IMR-90 (cell line): ENCODE results near the gene KPNA2. TPM values are rescaled to one million over a fixed set of nuclear protein-coding genes. Genes with fewer than 3 reads are reported as not detected.
A peak's percentile ranks its signal among the peaks of the same experiment; 100 is the strongest.

Experiments used
- ATAC-seq: fragments of 200-7000 bp; cut with Tn5 transposase; 2 replicates; pipeline ENCODE4 v1.9.1; 2020; ENCODE audit warnings: low read depth, mild to moderate bottlenecking, moderate library complexity
- BruUV-seq: library from RNA; stranded (reverse); fragments of 400-500 nt; replicated peaks from 2 replicates; lab custom pipeline; 2021; lab: Mats Ljungman, UMichigan
- CTCF ChIA-PET: fragments of 300-600 bp; formaldehyde crosslinking; extraction: SDS; loops from one replicate; lab custom pipeline; 2021; ENCODE audit warnings: antibody characterized with exemption; lab: Yijun Ruan, JAX
- POLR2A ChIA-PET: fragments of 300-600 bp; sonication (Branson Sonifier 250); formaldehyde crosslinking; loops from one replicate; lab custom pipeline; 2022; ENCODE audit warnings: antibody characterized with exemption; ENCODE audit not compliant: unreplicated experiment; lab: Charles Lee
- DNase-seq: peaks from one replicate; pipeline ENCODE4 v3.0.0; 2013
- H2AFZ ChIP-seq: replicated peaks from 2 replicates; pipeline ENCODE3; 2013; ENCODE audit warnings: low read length, mild to moderate bottlenecking; ENCODE audit not compliant: poor library complexity
- H2AK5ac ChIP-seq: 2 replicates; pipeline ENCODE4 v1.6.1; 2013; ENCODE audit warnings: low read depth, low read length, inconsistent platforms
- H2AK9ac ChIP-seq: replicated peaks from 2 replicates; pipeline ENCODE3; 2013; ENCODE audit warnings: mild to moderate bottlenecking, low read depth, low read length, moderate library complexity; ENCODE audit not compliant: poor library complexity
- H2BK120ac ChIP-seq: 2 replicates; pipeline ENCODE4 v1.6.1; 2013; ENCODE audit warnings: low read depth, low read length, inconsistent platforms
- H2BK15ac ChIP-seq: 3 replicates; pipeline ENCODE4 v1.6.1; 2013; ENCODE audit warnings: low read depth, low read length, inconsistent platforms
- H2BK20ac ChIP-seq: 2 replicates; pipeline ENCODE4 v1.6.1; 2013; ENCODE audit warnings: low read depth, mild to moderate bottlenecking, inconsistent platforms, low read length, moderate library complexity
- H2BK5ac ChIP-seq: 2 replicates; pipeline ENCODE4 v1.6.1; 2013; ENCODE audit warnings: mild to moderate bottlenecking, low read depth, low read length, inconsistent platforms; ENCODE audit not compliant: poor library complexity, severe bottlenecking
- H3K14ac ChIP-seq: replicated peaks from 2 replicates; pipeline ENCODE4 v1.6.1; 2013; ENCODE audit warnings: low read depth, low read length, inconsistent platforms
- H3K18ac ChIP-seq: 2 replicates; pipeline ENCODE4 v1.6.1; 2013; ENCODE audit warnings: low read depth, low read length, control low read depth
- H3K23ac ChIP-seq: 2 replicates; pipeline ENCODE4 v1.6.1; 2013; ENCODE audit warnings: low read depth, low read length, inconsistent platforms
- H3K27ac ChIP-seq: 2 replicates; pipeline ENCODE4 v1.5.1; 2013; ENCODE audit warnings: mild to moderate bottlenecking, control low read depth, low read length; ENCODE audit not compliant: insufficient read depth
- H3K27me3 ChIP-seq: 2 replicates; pipeline ENCODE4 v1.6.1; 2013; ENCODE audit warnings: low read length; ENCODE audit not compliant: control insufficient read depth, insufficient read depth
- H3K36me3 ChIP-seq: 2 replicates; pipeline ENCODE4 v1.6.1; 2013; ENCODE audit warnings: low read length, mixed read lengths; ENCODE audit not compliant: control insufficient read depth, insufficient read depth
- H3K4ac ChIP-seq: 2 replicates; pipeline ENCODE4 v1.6.1; 2013; ENCODE audit warnings: low read depth, low read length, inconsistent platforms
- H3K4me1 ChIP-seq: 2 replicates; pipeline ENCODE4 v1.6.1; 2013; ENCODE audit warnings: low read length, mixed read lengths; ENCODE audit not compliant: control insufficient read depth, insufficient read depth
- H3K4me2 ChIP-seq: 2 replicates; pipeline ENCODE4 v1.6.1; 2013; ENCODE audit warnings: low read depth, mild to moderate bottlenecking, control low read depth, low read length, moderate library complexity
- H3K4me3 ChIP-seq: 2 replicates; pipeline ENCODE4 v1.5.1; 2013; ENCODE audit warnings: low read depth, mild to moderate bottlenecking, control low read depth, low read length, moderate library complexity; ENCODE audit not compliant: insufficient read depth
- H3K56ac ChIP-seq: 2 replicates; pipeline ENCODE4 v1.6.1; 2013; ENCODE audit warnings: low read length, inconsistent platforms; ENCODE audit not compliant: insufficient read depth; ENCODE audit errors: extremely low read depth
- H3K79me1 ChIP-seq, 2 experiments: 2 replicates each; pipeline ENCODE4 v1.6.1; 2013; ENCODE audit warnings: low read length in 2 of 2, inconsistent platforms in 1 of 2, low read depth in 1 of 2
- H3K9ac ChIP-seq: 2 replicates; pipeline ENCODE4 v1.6.1; 2013; ENCODE audit warnings: low read depth, low read length, control low read depth
- H3K9me1 ChIP-seq: 2 replicates; pipeline ENCODE4 v1.6.1; 2013; ENCODE audit warnings: low read length, inconsistent platforms; ENCODE audit not compliant: insufficient read depth
- H3K9me3 ChIP-seq: 2 replicates; pipeline ENCODE4 v1.6.1; 2013; ENCODE audit warnings: low read length; ENCODE audit not compliant: control insufficient read depth, insufficient read depth
- H4K20me1 ChIP-seq: 2 replicates; pipeline ENCODE4 v1.6.1; 2013; ENCODE audit warnings: low read length, inconsistent platforms; ENCODE audit not compliant: insufficient read depth
- H4K5ac ChIP-seq: 2 replicates; pipeline ENCODE4 v1.6.1; 2013; ENCODE audit warnings: mild to moderate bottlenecking, low read depth, low read length, control low read depth
- H4K8ac ChIP-seq, 2 experiments: 2 replicates each; pipeline ENCODE4 v1.6.1; 2013; ENCODE audit warnings: low read depth in 2 of 2, low read length in 2 of 2, control low read depth in 1 of 2, inconsistent platforms in 1 of 2
- H4K91ac ChIP-seq: 2 replicates; pipeline ENCODE4 v1.6.1; 2013; ENCODE audit warnings: low read depth, low read length, inconsistent platforms; ENCODE audit not compliant: insufficient read depth
- BHLHE40 ChIP-seq: fragments of 150-350 bp; IDR thresholded peaks from 2 replicates; pipeline ENCODE4 v1.6.1; 2016; ENCODE audit warnings: mild to moderate bottlenecking, low read depth, low read length
- FOS ChIP-seq: fragments of 150-350 bp; IDR thresholded peaks from 2 replicates; pipeline ENCODE4 v1.6.1; 2016; ENCODE audit warnings: low read depth, low read length
- MAFK ChIP-seq: IDR thresholded peaks from 2 replicates; pipeline ENCODE4 v1.6.1; 2012; ENCODE audit warnings: low read depth, low read length, improper control_type of control experiment
- MAZ ChIP-seq: IDR thresholded peaks from 2 replicates; pipeline ENCODE4 v1.6.1; 2012; ENCODE audit warnings: low read depth, mild to moderate bottlenecking, low read length, improper control_type of control experiment, moderate library complexity, borderline replicate concordance
- MXI1 ChIP-seq: IDR thresholded peaks from 2 replicates; pipeline ENCODE4 v1.6.1; 2012; ENCODE audit warnings: low read depth, mild to moderate bottlenecking, low read length, moderate library complexity, borderline replicate concordance
- RCOR1 ChIP-seq: IDR thresholded peaks from 2 replicates; pipeline ENCODE4 v1.6.1; 2012; ENCODE audit warnings: mild to moderate bottlenecking, low read length, improper control_type of control experiment; ENCODE audit not compliant: insufficient replicate concordance
- RFX5 ChIP-seq: IDR thresholded peaks from 2 replicates; pipeline ENCODE4 v1.8.0; 2012; ENCODE audit warnings: low read depth, mild to moderate bottlenecking, low read length, moderate library complexity
- WGBS, 2 experiments: methylation state at CpG; one replicate each; pipeline versions ENCODE4 v1.1.5 to v1.1.7; 2013; ENCODE audit warnings: missing lambda C conversion rate in 2 of 2; ENCODE audit not compliant: insufficient read length in 1 of 2; ENCODE audit errors: extremely low coverage in 2 of 2; 5-methylcytosine and 5-hydroxymethylcytosine counted together
- dilution Hi-C: fragments of 300-500 bp; cut with HindIII; formaldehyde crosslinking; loops from one replicate; pipeline ENCODE4 v1.14.3; 2018; ENCODE audit warnings: low sequenced_read_pairs; ENCODE audit not compliant: unreplicated experiment
- in situ Hi-C: fragments of 300-500 bp; cut with MboI; formaldehyde crosslinking; loops from 3 replicates; pipeline ENCODE4 v1.14.3; 2019; ENCODE audit warnings: low sequenced_read_pairs, inconsistent platforms, mixed read lengths
- intact Hi-C: fragments of 100-400 bp; cut with micrococcal nuclease; formaldehyde crosslinking; loops from 2 replicates; pipeline ENCODE4 v1.10.0; 2022
- polyA plus RNA-seq, 3 experiments: library from polyadenylated mRNA; depleted of rRNA; stranded (reverse); fragments of >200 nt; gene quantifications; 2 replicates each; pipeline ENCODE4 v1.2.3, GENCODE V29; 2012; ENCODE audit warnings: low replicate concordance in 1 of 3
- total RNA-seq: library from RNA; depleted of rRNA; stranded (reverse); fragments of >200 nt; gene quantifications from 2 replicates; pipeline ENCODE4 v1.2.3, GENCODE V29; 2012
- TF ChIP-seq, protein P1 (sequence below): fragments of 150-350 bp; IDR thresholded peaks from 2 replicates; pipeline ENCODE4 v1.6.1; 2016; ENCODE audit warnings: low read depth, mild to moderate bottlenecking, low read length, moderate library complexity, borderline replicate concordance
- TF ChIP-seq, protein P2 (sequence below): conservative IDR thresholded peaks from 2 replicates; pipeline ENCODE4 v1.5.1; 2012; ENCODE audit warnings: mild to moderate bottlenecking, low read depth, low read length, improper control_type of control experiment

The KPNA2 gene
- total and polyA plus RNA-seq, 2 of the 4 experiments (the other 2 are of a cell fraction), result 135 to 262 TPM

DNA sequence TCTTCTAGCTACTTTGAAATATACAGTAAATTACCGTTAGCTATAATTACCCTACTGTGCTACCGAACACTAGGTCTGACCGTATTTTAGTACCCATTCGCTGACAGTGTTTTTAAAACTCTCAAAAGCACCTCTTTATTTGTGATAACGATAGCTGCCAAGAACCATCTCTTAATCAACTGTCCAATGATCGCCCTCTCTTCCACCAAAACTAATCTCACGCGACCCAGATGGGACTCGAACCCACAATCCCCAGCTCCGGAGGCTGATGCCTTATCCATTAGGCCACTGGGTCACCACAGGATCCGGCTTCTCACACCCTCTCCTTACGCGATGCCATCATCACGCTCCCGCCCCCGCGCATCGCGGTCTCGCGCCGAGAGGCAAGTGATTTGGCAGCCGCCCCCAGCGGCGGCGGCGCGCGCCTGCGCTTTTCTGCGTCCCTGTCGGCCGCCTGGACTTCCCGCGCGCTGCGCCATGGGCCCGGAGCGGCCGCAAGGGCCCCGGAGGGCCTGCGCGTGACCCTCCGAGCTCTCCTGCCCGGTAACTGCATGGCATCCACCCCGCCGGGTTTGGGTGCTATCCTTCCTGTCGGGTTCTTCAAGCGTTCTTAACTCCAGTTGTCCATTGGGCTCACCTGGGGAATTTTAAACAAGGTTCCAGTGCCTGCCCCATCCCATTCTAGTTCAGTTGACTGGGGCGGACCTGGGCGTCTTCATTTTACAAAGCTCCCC is 15.7 kb upstream of the KPNA2 start:
- no TSS peak for BruUV-seq
- Histone ChIP-seq H3K36me3 (no peaks in the 10 kb centered on the region), H2BK120ac (peak overlapping the region; percentile 52; the same call in 1 of the 2 replicates), H3K9me3 (no peaks in the 10 kb centered on the region), H3K27me3 (peaks cover 5% of the 10 kb centered on the region; the same call in 1 of the 2 replicates), H3K56ac (peak overlapping the region; percentile 48; the same call in 1 of the 2 replicates), H2AK9ac (peak overlapping the region; percentile 33), H3K4ac (peak overlapping the region; percentile 72), H2AFZ (peak overlapping the region; percentile 96), H4K8ac (peak overlapping the region; percentile 3 to 89; a peak in 2 of 4 replicates), H2BK5ac (no peak overlapping the region), H3K4me3 (peak overlapping the region; percentile 48), H2BK20ac (no peak overlapping the region), H4K91ac (peak overlapping the region; percentile 7; the same call in 1 of the 2 replicates), H3K27ac (peak overlapping the region; percentile 43; the same call in 1 of the 2 replicates), H4K20me1 (peaks cover 5% of the 10 kb centered on the region; the same call in 1 of the 2 replicates), H2BK15ac (no peak overlapping the region), H2AK5ac (no peak overlapping the region), H3K9ac (peak overlapping the region; percentile 56), H4K5ac (no peak overlapping the region), H3K9me1 (no peaks in the 10 kb centered on the region), H3K14ac (peak overlapping the region; percentile 61; the same call in 1 of the 2 replicates), H3K79me1 (no peaks in the 10 kb centered on the region; a peak in 1 of 4 replicates), H3K23ac (peak overlapping the region; percentile 84; the same call in 1 of the 2 replicates), H3K4me1 (no peaks in the 10 kb centered on the region), H3K18ac (no peak overlapping the region), H3K4me2 (peak overlapping the region; percentile 72)
- ATAC-seq, result peak; percentile 98
- ChIA-PET POLR2A (interaction anchor here (0.6 kb wide), 1 partner anchor 201 kb away, joined by 3 read pairs; no protein-coding TSS in a partner anchor), CTCF (interaction anchor here (1.2 kb wide), 1 partner anchor 10 kb away, joined by 4 read pairs; no protein-coding TSS in a partner anchor)
- in situ Hi-C loops, result no loop called here
- intact Hi-C loops, result loop anchor here (1.0 kb wide), 1 partner anchor 9 kb away; no protein-coding TSS in a partner anchor
- 0 out of 2 replicates have a peak, but pooled peaks have one; percentile 25 for TF ChIP-seq MXI1
- peak; percentile 99 for TF ChIP-seq FOS
- peak; percentile 81 for TF ChIP-seq BHLHE40
- no peak for TF ChIP-seq RCOR1
- TF ChIP-seq, protein P1, sequence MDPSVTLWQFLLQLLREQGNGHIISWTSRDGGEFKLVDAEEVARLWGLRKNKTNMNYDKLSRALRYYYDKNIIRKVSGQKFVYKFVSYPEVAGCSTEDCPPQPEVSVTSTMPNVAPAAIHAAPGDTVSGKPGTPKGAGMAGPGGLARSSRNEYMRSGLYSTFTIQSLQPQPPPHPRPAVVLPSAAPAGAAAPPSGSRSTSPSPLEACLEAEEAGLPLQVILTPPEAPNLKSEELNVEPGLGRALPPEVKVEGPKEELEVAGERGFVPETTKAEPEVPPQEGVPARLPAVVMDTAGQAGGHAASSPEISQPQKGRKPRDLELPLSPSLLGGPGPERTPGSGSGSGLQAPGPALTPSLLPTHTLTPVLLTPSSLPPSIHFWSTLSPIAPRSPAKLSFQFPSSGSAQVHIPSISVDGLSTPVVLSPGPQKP, result no peak
- TF ChIP-seq MAZ, result peak; percentile 87; the same call in 1 of the 2 replicates
- no peak for TF ChIP-seq MAFK
- TF ChIP-seq, protein P2, sequence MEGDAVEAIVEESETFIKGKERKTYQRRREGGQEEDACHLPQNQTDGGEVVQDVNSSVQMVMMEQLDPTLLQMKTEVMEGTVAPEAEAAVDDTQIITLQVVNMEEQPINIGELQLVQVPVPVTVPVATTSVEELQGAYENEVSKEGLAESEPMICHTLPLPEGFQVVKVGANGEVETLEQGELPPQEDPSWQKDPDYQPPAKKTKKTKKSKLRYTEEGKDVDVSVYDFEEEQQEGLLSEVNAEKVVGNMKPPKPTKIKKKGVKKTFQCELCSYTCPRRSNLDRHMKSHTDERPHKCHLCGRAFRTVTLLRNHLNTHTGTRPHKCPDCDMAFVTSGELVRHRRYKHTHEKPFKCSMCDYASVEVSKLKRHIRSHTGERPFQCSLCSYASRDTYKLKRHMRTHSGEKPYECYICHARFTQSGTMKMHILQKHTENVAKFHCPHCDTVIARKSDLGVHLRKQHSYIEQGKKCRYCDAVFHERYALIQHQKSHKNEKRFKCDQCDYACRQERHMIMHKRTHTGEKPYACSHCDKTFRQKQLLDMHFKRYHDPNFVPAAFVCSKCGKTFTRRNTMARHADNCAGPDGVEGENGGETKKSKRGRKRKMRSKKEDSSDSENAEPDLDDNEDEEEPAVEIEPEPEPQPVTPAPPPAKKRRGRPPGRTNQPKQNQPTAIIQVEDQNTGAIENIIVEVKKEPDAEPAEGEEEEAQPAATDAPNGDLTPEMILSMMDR, result peak; percentile 39
- TF ChIP-seq RFX5, result no peak
- dilution Hi-C loops, result no loop called here
- WGBS, 2 experiments, result 1% methylated on average over 17 of the region's 51 CpGs; no CpG with 5 or more reads in 1 of the 2 experiments
- DNase-seq, result peak; percentile 94
